DOHH2 (cell line): Measurements from ENCODE around the gene SLC39A13.

ENCODE experiments used
- H3F3A ChIP-seq: fragments of 200-600 bp; sonication (generic), shearing (Covaris generic); 2 replicates; pipeline ENCODE4 v1.6.0; 2016; ENCODE audit warnings: antibody characterized with exemption, mild to moderate bottlenecking; ENCODE audit not compliant: control insufficient read depth, insufficient read depth
- H3K27ac ChIP-seq: fragments of 200-600 bp; sonication (generic); 2 replicates; pipeline ENCODE4 v1.5.1; 2014; ENCODE audit warnings: low read depth, mild to moderate bottlenecking, low read length, moderate library complexity
- H3K27me3 ChIP-seq: fragments of 200-600 bp; sonication (generic); 2 replicates; pipeline ENCODE4 v1.6.1; 2014; ENCODE audit warnings: mild to moderate bottlenecking, low read length, mixed read lengths; ENCODE audit not compliant: control insufficient read depth
- H3K36me3 ChIP-seq: fragments of 200-600 bp; sonication (generic); 2 replicates; pipeline ENCODE4 v1.6.1; 2014; ENCODE audit warnings: mild to moderate bottlenecking, low read length, moderate library complexity, mixed read lengths; ENCODE audit not compliant: control insufficient read depth
- H3K4me1 ChIP-seq: fragments of 200-600 bp; sonication (generic); 2 replicates; pipeline ENCODE4 v1.6.1; 2014; ENCODE audit warnings: mild to moderate bottlenecking, low read length, mixed read lengths; ENCODE audit not compliant: control insufficient read depth
- H3K4me2 ChIP-seq: fragments of 200-600 bp; sonication (generic); 2 replicates; pipeline ENCODE4 v1.6.0; 2014; ENCODE audit warnings: mild to moderate bottlenecking, low read length, moderate library complexity
- H3K4me3 ChIP-seq: fragments of 200-600 bp; sonication (generic); 2 replicates; pipeline ENCODE4 v1.5.1; 2014; ENCODE audit warnings: mild to moderate bottlenecking, low read length, mixed read lengths
- H3K79me2 ChIP-seq: fragments of 200-600 bp; sonication (generic); 2 replicates; pipeline ENCODE4 v1.6.1; 2014; ENCODE audit warnings: mild to moderate bottlenecking, low read length, mixed read lengths; ENCODE audit not compliant: control insufficient read depth
- H3K9me2 ChIP-seq: fragments of 200-600 bp; sonication (generic); replicated peaks from 2 replicates; pipeline ENCODE4 v1.6.1; 2014; ENCODE audit warnings: mild to moderate bottlenecking, low read length, mixed read lengths; ENCODE audit not compliant: control insufficient read depth
- H3K9me3 ChIP-seq: fragments of 200-600 bp; sonication (generic); 2 replicates; pipeline ENCODE4 v1.6.1; 2014; ENCODE audit warnings: antibody characterized with exemption, low read length, mixed read lengths; ENCODE audit not compliant: control insufficient read depth, insufficient read depth
- H4K20me1 ChIP-seq: fragments of 200-600 bp; sonication (generic); 2 replicates; pipeline ENCODE4 v1.6.0; 2014; ENCODE audit warnings: low read depth, mild to moderate bottlenecking, antibody characterized with exemption, low read length, moderate library complexity; ENCODE audit not compliant: control insufficient read depth, insufficient read depth
- CTCF ChIP-seq: fragments of 200-600 bp; sonication (generic); IDR thresholded peaks from one replicate; pipeline ENCODE4 v1.5.1; 2014; ENCODE audit warnings: antibody characterized with exemption, mild to moderate bottlenecking, low read depth, low read length; ENCODE audit not compliant: poor library complexity, severe bottlenecking
- EZH2phosphoT487 ChIP-seq: fragments of 200-600 bp; sonication (generic); IDR thresholded peaks from 2 replicates; pipeline ENCODE4 v1.6.1; 2017; ENCODE audit warnings: borderline replicate concordance, mild to moderate bottlenecking, antibody characterized with exemption, low read length, moderate library complexity, mixed read lengths

SLC39A13 gene

GRCh38 chr11:47433157-47433556 is 24.8 kb downstream of the SLC39A13 start:
- H3K9me2 ChIP-seq: no peaks in the 10 kb centered on the region
- no peaks in the 10 kb centered on the region for H4K20me1 ChIP-seq
- H3K27me3 ChIP-seq: no peaks in the 10 kb centered on the region
- no peak overlapping the region for H3K27ac ChIP-seq
- no peak overlapping the region for H3K4me2 ChIP-seq
- H3K9me3 ChIP-seq: no peaks in the 10 kb centered on the region
- H3K79me2 ChIP-seq: no peaks in the 10 kb centered on the region
- no peak overlapping the region for H3K4me3 ChIP-seq
- TF ChIP-seq EZH2phosphoT487 (no peak), CTCF (no peak)
- H3K4me1 ChIP-seq: no peaks in the 10 kb centered on the region
- H3F3A ChIP-seq: no peaks in the 10 kb centered on the region
- no peaks in the 10 kb centered on the region for H3K36me3 ChIP-seq

- Histone ChIP-seq H3K36me3 (no peaks in the 10 kb centered on the region), H3K4me2 (no peak overlapping the region), H3K4me1 (no peaks in the 10 kb centered on the region), H3K9me3 (no peaks in the 10 kb centered on the region), H3K27me3 (no peaks in the 10 kb centered on the region), H3K27ac (no peak overlapping the region), H3K79me2 (no peaks in the 10 kb centered on the region), H3F3A (no peaks in the 10 kb centered on the region), H4K20me1 (no peaks in the 10 kb centered on the region), H3K4me3 (no peak overlapping the region), H3K9me2 (no peaks in the 10 kb centered on the region)
- TF ChIP-seq CTCF (no peak), EZH2phosphoT487 (no peak)
Observed at GRCh38 chr11:47434011-47434786, 25.8 kb downstream of the SLC39A13 start.

GRCh38 chr11:47435687-47436086 is 27.3 kb downstream of the SLC39A13 start:
- Histone ChIP-seq H3K4me3 (no peak overlapping the region), H3K4me1 (no peaks in the 10 kb centered on the region), H3K36me3 (no peaks in the 10 kb centered on the region), H3K27me3 (no peaks in the 10 kb centered on the region), H3F3A (no peaks in the 10 kb centered on the region), H3K9me2 (no peaks in the 10 kb centered on the region), H3K79me2 (no peaks in the 10 kb centered on the region), H3K9me3 (no peaks in the 10 kb centered on the region), H3K4me2 (no peak overlapping the region), H4K20me1 (no peaks in the 10 kb centered on the region), H3K27ac (no peak overlapping the region)
- TF ChIP-seq EZH2phosphoT487: no peak

- Histone ChIP-seq H3K4me3 (no peak overlapping the region), H3K27ac (no peak overlapping the region), H3K9me3 (no peaks in the 10 kb centered on the region), H3K27me3 (no peaks in the 10 kb centered on the region), H3F3A (no peaks in the 10 kb centered on the region), H3K9me2 (no peaks in the 10 kb centered on the region), H3K4me1 (no peaks in the 10 kb centered on the region), H3K36me3 (no peaks in the 10 kb centered on the region), H4K20me1 (no peaks in the 10 kb centered on the region), H3K79me2 (no peaks in the 10 kb centered on the region), H3K4me2 (no peak overlapping the region)
- TF ChIP-seq CTCF (no peak), EZH2phosphoT487 (no peak)
Observed at GRCh38 chr11:47436726-47437125, 28.3 kb downstream of the SLC39A13 start.
